Activated CD8-positive, alpha-beta T cell treated with anti-CD3 and anti-CD28 coated beads for 36 hours (primary cell): ENCODE results near the gene PDS5A. TPM values are rescaled to one million over a fixed set of nuclear protein-coding genes. Genes with fewer than 3 reads are reported as not detected.

ENCODE experiments used
- ATAC-seq: fragments of 200-7000 bp; cut with Tn5 transposase; one replicate; pipeline ENCODE4 v1.10.0; 2021; ENCODE audit warnings: mild to moderate bottlenecking, moderate library complexity
- CTCF ChIA-PET: fragments of 350-600 bp; sonication (Branson Sonifier 250); formaldehyde crosslinking; loops from one replicate; lab custom pipeline; 2021; ENCODE audit warnings: antibody characterized with exemption; lab: Charles Lee
- POLR2A ChIA-PET: fragments of 350-600 bp; sonication (Branson Sonifier 250); formaldehyde crosslinking; loops from one replicate; lab custom pipeline; 2021; ENCODE audit warnings: antibody characterized with exemption; lab: Charles Lee
- DNase-seq: peaks from one replicate; pipeline ENCODE4 v3.0.0-alpha.2; 2020
- H3K27ac Mint-ChIP-seq: one replicate; pipeline ENCODE4 v1.8.0; 2021; ENCODE audit warnings: mild to moderate bottlenecking, mixed read lengths
- H3K27me3 Mint-ChIP-seq: one replicate; pipeline ENCODE4 v1.8.0; 2021; ENCODE audit warnings: mixed read lengths
- H3K36me3 Mint-ChIP-seq: one replicate; pipeline ENCODE4 v1.8.0; 2021; ENCODE audit warnings: low read depth, mixed read lengths
- H3K4me1 Mint-ChIP-seq: one replicate; pipeline ENCODE4 v1.8.0; 2021; ENCODE audit warnings: low read depth, mixed read lengths
- H3K4me3 Mint-ChIP-seq: one replicate; pipeline ENCODE4 v1.8.0; 2021; ENCODE audit warnings: mild to moderate bottlenecking, moderate library complexity, mixed read lengths
- H3K9me3 Mint-ChIP-seq: one replicate; pipeline ENCODE4 v1.8.0; 2021; ENCODE audit warnings: mixed read lengths
- intact Hi-C: fragments of 100-400 bp; cut with micrococcal nuclease; formaldehyde crosslinking; loops from one replicate; pipeline ENCODE4 v1.10.0; 2022
- total RNA-seq, 2 experiments: library from RNA; stranded (reverse); gene quantifications; one replicate each; pipeline ENCODE4 v1.2.3, GENCODE V29; 2021
- TF ChIP-seq, protein P1 (sequence below): fragments of 200-600 bp; IDR thresholded peaks from one replicate; pipeline ENCODE4 v1.8.0; 2022; ENCODE audit warnings: antibody characterized with exemption, mild to moderate bottlenecking

The PDS5A gene
- total RNA-seq, 2 experiments from 2014 or later: 105 to 106 TPM

DNA sequence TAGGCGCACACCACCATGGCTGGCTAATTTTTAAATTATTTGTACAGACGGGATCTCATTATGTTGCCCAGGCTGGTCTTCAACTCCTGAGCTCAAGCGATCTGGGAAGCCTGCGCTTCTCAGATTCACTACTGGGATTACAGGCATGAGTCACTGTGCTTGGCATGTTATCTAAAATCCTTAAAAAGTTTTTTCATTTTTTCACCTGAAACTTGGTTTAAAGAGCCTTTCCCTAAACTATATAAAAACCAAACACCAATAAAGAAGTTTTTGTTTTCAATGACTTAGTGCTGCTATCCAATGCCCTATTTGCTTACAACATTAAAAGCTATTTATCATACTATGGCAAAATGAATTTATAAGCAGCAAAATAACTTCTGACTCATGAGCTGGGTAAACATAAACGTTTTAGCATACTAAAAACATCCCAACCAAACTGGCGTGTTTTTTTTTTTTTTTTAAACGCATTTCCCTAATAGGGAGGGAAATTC lies 151.9 kb downstream of the PDS5A start:
- POLR2A ChIA-PET: no interaction called here
- Mint-ChIP-seq H3K36me3 (peaks cover 25% of the 10 kb centered on the region), H3K27ac (no peak overlapping the region)

DNA sequence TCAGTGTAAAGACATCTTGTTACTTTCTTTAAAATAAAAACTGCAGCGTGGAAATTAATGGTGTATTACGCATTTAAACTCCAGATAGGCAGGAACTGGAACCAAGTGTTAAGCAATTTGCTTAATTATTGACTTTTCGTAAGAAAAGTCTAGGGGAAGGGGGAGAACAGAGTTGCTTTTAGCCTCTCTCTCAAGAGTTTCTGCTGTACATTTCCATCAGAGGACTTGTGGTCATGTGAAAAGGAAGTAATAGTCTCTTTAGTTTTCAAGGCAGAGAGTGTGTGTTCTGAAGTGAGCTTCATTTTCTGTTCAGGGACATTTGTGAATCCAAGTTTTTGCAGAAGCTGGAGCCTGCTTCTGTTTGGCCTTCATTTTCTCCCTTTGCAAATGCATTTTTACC lies 152.6 kb downstream of the PDS5A start:
- Mint-ChIP-seq H3K4me1 (no peaks in the 10 kb centered on the region), H3K9me3 (no peaks in the 10 kb centered on the region), H3K27me3 (no peaks in the 10 kb centered on the region), H3K4me3 (no peak overlapping the region), H3K27ac (no peak overlapping the region), H3K36me3 (peaks cover 22% of the 10 kb centered on the region)
- intact Hi-C loops: no loop called here
- ATAC-seq: no peak
- ChIA-PET POLR2A (no interaction called here), CTCF (no interaction called here)
- TF ChIP-seq, protein P1, sequence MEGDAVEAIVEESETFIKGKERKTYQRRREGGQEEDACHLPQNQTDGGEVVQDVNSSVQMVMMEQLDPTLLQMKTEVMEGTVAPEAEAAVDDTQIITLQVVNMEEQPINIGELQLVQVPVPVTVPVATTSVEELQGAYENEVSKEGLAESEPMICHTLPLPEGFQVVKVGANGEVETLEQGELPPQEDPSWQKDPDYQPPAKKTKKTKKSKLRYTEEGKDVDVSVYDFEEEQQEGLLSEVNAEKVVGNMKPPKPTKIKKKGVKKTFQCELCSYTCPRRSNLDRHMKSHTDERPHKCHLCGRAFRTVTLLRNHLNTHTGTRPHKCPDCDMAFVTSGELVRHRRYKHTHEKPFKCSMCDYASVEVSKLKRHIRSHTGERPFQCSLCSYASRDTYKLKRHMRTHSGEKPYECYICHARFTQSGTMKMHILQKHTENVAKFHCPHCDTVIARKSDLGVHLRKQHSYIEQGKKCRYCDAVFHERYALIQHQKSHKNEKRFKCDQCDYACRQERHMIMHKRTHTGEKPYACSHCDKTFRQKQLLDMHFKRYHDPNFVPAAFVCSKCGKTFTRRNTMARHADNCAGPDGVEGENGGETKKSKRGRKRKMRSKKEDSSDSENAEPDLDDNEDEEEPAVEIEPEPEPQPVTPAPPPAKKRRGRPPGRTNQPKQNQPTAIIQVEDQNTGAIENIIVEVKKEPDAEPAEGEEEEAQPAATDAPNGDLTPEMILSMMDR: no peak
- DNase-seq: no peak

More for the DNA sequence above, 151.9 kb downstream of the PDS5A start:
- no peak for ATAC-seq
- TF ChIP-seq, protein P1: no peak
- DNase-seq: no peak
- no peaks in the 10 kb centered on the region for H3K9me3 Mint-ChIP-seq
- intact Hi-C loops: no loop called here
- H3K27me3 Mint-ChIP-seq: no peaks in the 10 kb centered on the region
- CTCF ChIA-PET: no interaction called here
- no peak overlapping the region for H3K4me3 Mint-ChIP-seq
- H3K4me1 Mint-ChIP-seq: no peaks in the 10 kb centered on the region

DNA sequence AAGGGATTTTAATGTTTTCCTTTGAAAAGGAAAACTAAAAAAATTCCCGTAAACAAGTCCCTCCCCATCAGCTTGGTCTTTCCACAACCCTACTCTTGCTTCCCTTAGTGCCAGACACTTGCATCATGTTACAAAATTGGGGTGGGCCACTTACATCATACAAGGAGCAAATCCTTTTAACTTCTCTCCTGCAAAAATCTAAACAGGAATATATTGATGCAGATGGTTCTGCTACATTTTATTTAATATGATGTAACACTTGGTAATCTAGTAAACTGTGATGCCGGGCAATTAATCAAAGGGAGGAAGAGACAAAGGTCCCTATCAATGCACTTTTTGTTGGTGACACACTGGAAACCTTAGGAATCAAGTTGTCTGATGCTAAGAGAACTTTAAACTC lies 154.5 kb downstream of the PDS5A start:
- Mint-ChIP-seq H3K27ac (peak overlapping the region; percentile 42), H3K36me3 (peaks cover 18% of the 10 kb centered on the region), H3K9me3 (no peaks in the 10 kb centered on the region), H3K4me1 (no peaks in the 10 kb centered on the region), H3K4me3 (no peak overlapping the region), H3K27me3 (no peaks in the 10 kb centered on the region)
- ChIA-PET POLR2A (no interaction called here), CTCF (no interaction called here)
- DNase-seq (no peak), ATAC-seq (no peak)
- intact Hi-C loops: no loop called here
- TF ChIP-seq, protein P1: no peak

DNA sequence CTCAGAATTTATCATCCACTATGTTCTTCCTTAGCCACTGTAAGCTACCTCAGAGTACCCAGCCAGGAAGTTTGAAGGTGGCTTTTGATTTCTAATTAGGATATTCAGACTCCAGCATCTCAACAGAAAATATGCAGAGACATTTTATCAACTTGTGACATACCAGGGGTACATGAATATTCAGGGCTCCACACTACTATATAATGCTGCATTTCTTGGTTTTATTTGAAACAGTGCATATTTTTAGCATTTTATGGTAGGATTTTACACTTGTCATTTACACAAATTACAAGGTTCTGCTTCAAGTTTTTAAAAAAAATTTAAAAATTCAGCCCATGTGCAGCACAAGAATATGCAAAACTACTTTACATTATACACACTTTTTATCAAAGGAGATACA lies 155.0 kb downstream of the PDS5A start:
- TF ChIP-seq, protein P1: no peak
- POLR2A ChIA-PET: no interaction called here
- Mint-ChIP-seq H3K4me1 (no peaks in the 10 kb centered on the region), H3K36me3 (peaks cover 16% of the 10 kb centered on the region), H3K4me3 (no peak overlapping the region), H3K27me3 (no peaks in the 10 kb centered on the region), H3K9me3 (no peaks in the 10 kb centered on the region), H3K27ac (no peak overlapping the region)
- intact Hi-C loops: no loop called here
- CTCF ChIA-PET: no interaction called here
- ATAC-seq: no peak
- no peak for DNase-seq

DNA sequence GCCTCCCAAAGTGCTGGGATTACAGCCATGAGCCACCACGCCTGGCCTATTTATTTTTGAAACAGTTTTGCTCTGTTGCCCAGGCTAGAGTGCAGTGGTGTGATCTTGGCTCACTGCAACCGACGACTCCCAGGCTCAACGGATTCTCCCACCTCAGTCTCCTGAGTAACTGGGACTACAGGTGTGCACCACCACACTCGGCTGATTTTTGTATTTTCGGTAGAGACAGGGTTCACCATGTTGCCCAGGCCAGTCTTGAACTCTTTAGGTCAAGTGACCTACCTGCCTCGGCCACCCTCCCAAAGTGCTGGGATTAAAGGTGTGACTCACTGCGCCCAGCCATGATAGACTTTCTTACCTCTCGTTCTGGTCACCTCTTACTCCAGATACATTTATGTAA lies 155.8 kb downstream of the PDS5A start:
- ChIA-PET POLR2A (no interaction called here), CTCF (no interaction called here)
- Mint-ChIP-seq H3K4me1 (no peaks in the 10 kb centered on the region), H3K9me3 (no peaks in the 10 kb centered on the region), H3K27me3 (no peaks in the 10 kb centered on the region), H3K4me3 (no peak overlapping the region), H3K36me3 (peaks cover 12% of the 10 kb centered on the region), H3K27ac (no peak overlapping the region)
- ATAC-seq (no peak), DNase-seq (no peak)
- intact Hi-C loops: no loop called here
- TF ChIP-seq, protein P1: no peak
